ENCODE data around the gene CCDC63. TPM values are rescaled to one million over a fixed set of nuclear protein-coding genes. Genes with fewer than 3 reads are reported as not detected.

Gene CCDC63
- total and polyA plus RNA-seq, 4 donors = not detected

- no peak for DNase-seq
- 88 to 92% methylated on average over 9 of the region's 9 CpGs for WGBS, 2 donors
- Histone ChIP-seq H3K9ac (ENCODE audit: insufficient read depth in 1 of 2, low read length in 2 of 2) (no peak overlapping the region), H3K4me1 (ENCODE audit: control insufficient read depth in 5 of 5, insufficient read depth in 5 of 5, low read length in 5 of 5) (no peaks in the 10 kb centered on the region), H3K27ac (ENCODE audit: low read depth in 1 of 2, low read length in 1 of 2) (peak overlapping the region in 1 of 2 donors; percentile 3), H3K36me3 (ENCODE audit: control insufficient read depth in 4 of 4, insufficient read depth in 4 of 4, low read length in 4 of 4) (no peaks in the 10 kb centered on the region), H3K4me3 (no peak overlapping the region), H3K9me3 (ENCODE audit: control insufficient read depth in 4 of 4, insufficient read depth in 3 of 4, low read length in 3 of 4) (no peaks in the 10 kb centered on the region), H3K27me3 (ENCODE audit: control insufficient read depth in 3 of 3, insufficient read depth in 3 of 3, low read length in 2 of 3) (peaks cover 0 to 9% (median 0%) of the 10 kb centered on the region in 3 donors)
- TF ChIP-seq CTCF (IDR thresholded peaks at IDR 0.05; ENCODE audit: control extremely low read depth, extremely low read depth) = no peak
- no peak for ATAC-seq (ENCODE audit: insufficient read depth, low FRiP score)
Measured at GRCh38 chr12:110923692-110924334, 77.0 kb downstream of the CCDC63 start.

GRCh38 chr12:110927546-110927945 is 80.8 kb downstream of the CCDC63 start:
- H3K36me3 ChIP-seq (ENCODE audit: control insufficient read depth in 4 of 4, insufficient read depth in 4 of 4, low read length in 4 of 4) = no peaks in the 10 kb centered on the region
- 64 to 81% methylated on average over 6 of the region's 6 CpGs for WGBS, 2 donors
- H3K4me3 ChIP-seq = no peak overlapping the region
- no peak overlapping the region for H3K9ac ChIP-seq (ENCODE audit: insufficient read depth in 1 of 2, low read length in 2 of 2)
- no peak for TF ChIP-seq CTCF (IDR thresholded peaks at IDR 0.05; ENCODE audit: control extremely low read depth, extremely low read depth)
- no peaks in the 10 kb centered on the region for H3K9me3 ChIP-seq (ENCODE audit: control insufficient read depth in 4 of 4, insufficient read depth in 3 of 4, low read length in 3 of 4)
- DNase-seq (no peak), ATAC-seq (ENCODE audit: insufficient read depth, low FRiP score) (no peak)
- no peaks in the 10 kb centered on the region for H3K27me3 ChIP-seq (ENCODE audit: control insufficient read depth in 3 of 3, insufficient read depth in 3 of 3, low read length in 2 of 3)
- H3K4me1 ChIP-seq (ENCODE audit: control insufficient read depth in 5 of 5, insufficient read depth in 5 of 5, low read length in 5 of 5) = no peaks in the 10 kb centered on the region
- peak overlapping the region in 1 of 2 donors; percentile 69 for H3K27ac ChIP-seq (ENCODE audit: low read depth in 1 of 2, low read length in 1 of 2)

- 62 to 77% methylated on average over 7 of the region's 7 CpGs for WGBS, 2 donors
- ATAC-seq (ENCODE audit: insufficient read depth, low FRiP score) = no peak
- DNase-seq = peak in 2 of 3 donors; percentile 9 to 36
- no peak overlapping the region for H3K9ac ChIP-seq (ENCODE audit: insufficient read depth in 1 of 2, low read length in 2 of 2)
- H3K36me3 ChIP-seq (ENCODE audit: control insufficient read depth in 4 of 4, insufficient read depth in 4 of 4, low read length in 4 of 4) = no peaks in the 10 kb centered on the region
- peaks cover 0 to 2% (median 0%) of the 10 kb centered on the region in 5 donors for H3K4me1 ChIP-seq (ENCODE audit: control insufficient read depth in 5 of 5, insufficient read depth in 5 of 5, low read length in 5 of 5)
- peak overlapping the region in 1 of 2 donors; percentile 81 for H3K27ac ChIP-seq (ENCODE audit: low read depth in 1 of 2, low read length in 1 of 2)
- H3K9me3 ChIP-seq (ENCODE audit: control insufficient read depth in 4 of 4, insufficient read depth in 3 of 4, low read length in 3 of 4) = no peaks in the 10 kb centered on the region
- no peaks in the 10 kb centered on the region for H3K27me3 ChIP-seq (ENCODE audit: control insufficient read depth in 3 of 3, insufficient read depth in 3 of 3, low read length in 2 of 3)
- H3K4me3 ChIP-seq = no peak overlapping the region
- no peak for TF ChIP-seq CTCF (IDR thresholded peaks at IDR 0.05; ENCODE audit: control extremely low read depth, extremely low read depth)
Measured at GRCh38 chr12:110928700-110929099, 81.9 kb downstream of the CCDC63 start.

Data from lung (tissue), 12 donors.